WTC11 (cell line): Measurements from ENCODE around the gene KIRREL3. TPM values are rescaled to one million over a fixed set of nuclear protein-coding genes. Genes with fewer than 3 reads are reported as not detected.

Experiments used
- ATAC-seq: fragments of 200-7000 bp; cut with Tn5 transposase; 2 replicates; pipeline ENCODE4 v1.10.0; 2021; ENCODE audit warnings: mild to moderate bottlenecking, moderate library complexity
- CTCF ChIA-PET: fragments of 300-600 bp; sonication (Branson Sonifier 250); formaldehyde crosslinking; loops from one replicate; lab custom pipeline; 2021; ENCODE audit warnings: antibody characterized with exemption; lab: Charles Lee
- POLR2A ChIA-PET: fragments of 350-600 bp; sonication (Branson Sonifier 250); formaldehyde crosslinking; loops from one replicate; lab custom pipeline; 2021; ENCODE audit warnings: antibody characterized with exemption; lab: Charles Lee
- DNase-seq: peaks from one replicate; pipeline ENCODE4 v3.0.0; 2021; ENCODE audit warnings: low spot score
- H3K27ac Mint-ChIP-seq: 2 replicates; pipeline ENCODE4 v1.8.0; 2021; ENCODE audit warnings: mixed read lengths
- H3K27me3 Mint-ChIP-seq: 2 replicates; pipeline ENCODE4 v1.8.0; 2021; ENCODE audit warnings: low read depth, mild to moderate bottlenecking, moderate library complexity, mixed read lengths
- H3K36me3 Mint-ChIP-seq: 2 replicates; pipeline ENCODE4 v1.8.0; 2021; ENCODE audit warnings: mixed read lengths
- H3K4me1 Mint-ChIP-seq: 2 replicates; pipeline ENCODE4 v1.8.0; 2022; ENCODE audit warnings: mixed read lengths
- H3K4me3 Mint-ChIP-seq: 2 replicates; pipeline ENCODE4 v1.8.0; 2021; ENCODE audit warnings: mild to moderate bottlenecking, moderate library complexity, mixed read lengths
- H3K9me3 Mint-ChIP-seq: 2 replicates; pipeline ENCODE4 v1.8.0; 2021; ENCODE audit warnings: mixed read lengths
- JAZF1 ChIP-seq: fragments of 250-450 bp; sonication (Bioruptor Pico); IDR thresholded peaks from 2 replicates; pipeline ENCODE4 v1.9.0; 2021; ENCODE audit warnings: moderate library complexity, mild to moderate bottlenecking, inconsistent platforms
- NR2C2 ChIP-seq: sonication (generic); formaldehyde crosslinking; IDR thresholded peaks from 2 replicates; pipeline ENCODE4 v1.8.0; 2022; ENCODE audit warnings: mild to moderate bottlenecking, missing genetic modification reagents
- TCF7 ChIP-seq: sonication (generic); formaldehyde crosslinking; IDR thresholded peaks from 2 replicates; pipeline ENCODE4 v1.8.0; 2022; ENCODE audit warnings: mild to moderate bottlenecking, low read depth, missing genetic modification reagents, moderate library complexity
- ZBTB21 ChIP-seq: sonication (generic); formaldehyde crosslinking; IDR thresholded peaks from 2 replicates; pipeline ENCODE4 v1.8.1; 2023; ENCODE audit warnings: mild to moderate bottlenecking, missing genetic modification reagents, borderline replicate concordance
- ZNF138 ChIP-seq: sonication (generic); formaldehyde crosslinking; conservative IDR thresholded peaks from 2 replicates; pipeline ENCODE4 v1.8.1; 2022; ENCODE audit warnings: mild to moderate bottlenecking, moderate library complexity, missing genetic modification reagents
- ZNF423 ChIP-seq: fragments of 250-450 bp; sonication (Bioruptor Pico); IDR thresholded peaks from 2 replicates; pipeline ENCODE4 v2.1.2; 2022; ENCODE audit warnings: mild to moderate bottlenecking, moderate library complexity
- ZNF671 ChIP-seq: fragments of 250-450 bp; sonication (Bioruptor Pico); IDR thresholded peaks from 2 replicates; pipeline ENCODE4 v1.8.0; 2021; ENCODE audit warnings: mild to moderate bottlenecking
- total RNA-seq: library from RNA; stranded (reverse); gene quantifications from 3 replicates; pipeline ENCODE4 v1.2.3, GENCODE V29; 2021
- TF ChIP-seq, protein P1 (sequence below): sonication (generic); formaldehyde crosslinking; IDR thresholded peaks from 2 replicates; pipeline ENCODE4 v1.8.0; 2023; ENCODE audit warnings: missing genetic modification reagents, mild to moderate bottlenecking, borderline replicate concordance
- TF ChIP-seq, protein P2 (sequence below): sonication (generic); formaldehyde crosslinking; IDR thresholded peaks from 2 replicates; pipeline ENCODE4 v1.8.1; 2023; ENCODE audit warnings: mild to moderate bottlenecking, missing genetic modification reagents, moderate library complexity
- TF ChIP-seq, protein P3 (sequence below): sonication (generic); formaldehyde crosslinking; IDR thresholded peaks from 2 replicates; pipeline ENCODE4 v1.8.1; 2022; ENCODE audit warnings: mild to moderate bottlenecking, missing genetic modification reagents, moderate library complexity, borderline replicate concordance
- TF ChIP-seq, protein P4 (sequence below): sonication (generic); formaldehyde crosslinking; IDR thresholded peaks from 2 replicates; pipeline ENCODE4 v1.8.0; 2023; ENCODE audit warnings: mild to moderate bottlenecking, missing genetic modification reagents
- TF ChIP-seq, protein P5 (sequence below): fragments of 250-450 bp; sonication (Bioruptor Pico); IDR thresholded peaks from 2 replicates; pipeline ENCODE4 v1.9.0; 2021; ENCODE audit warnings: moderate library complexity, mild to moderate bottlenecking, inconsistent platforms, borderline replicate concordance
- TF ChIP-seq, protein P6 (sequence below): sonication (generic); formaldehyde crosslinking; conservative IDR thresholded peaks from 2 replicates; pipeline ENCODE4 v1.8.1; 2023; ENCODE audit warnings: mild to moderate bottlenecking, low read depth, missing genetic modification reagents, moderate library complexity

Gene KIRREL3
- total RNA-seq, 1 experiment from 2014 or later = 0.59 TPM

DNA sequence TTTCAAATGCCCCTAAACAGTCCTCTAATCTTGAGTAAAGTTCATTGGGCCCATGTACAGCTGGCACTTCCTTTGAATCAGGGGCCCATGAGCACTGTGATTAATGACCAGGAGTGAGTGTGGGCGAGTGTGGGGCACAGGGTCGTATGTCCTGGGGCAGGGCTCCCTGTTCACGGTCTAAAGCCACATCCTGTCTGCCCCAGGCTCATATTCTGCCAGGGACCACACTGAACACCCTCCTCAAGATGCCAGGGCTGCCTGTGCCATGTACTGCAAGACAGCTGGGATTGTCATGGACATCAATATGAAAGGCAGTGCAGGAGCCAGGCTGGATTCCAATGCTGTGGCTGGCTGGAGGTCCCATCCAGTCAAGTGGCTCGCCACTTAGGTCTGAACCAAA is 130.5 kb downstream of the KIRREL3 start (continued):
- TF ChIP-seq, protein P1, sequence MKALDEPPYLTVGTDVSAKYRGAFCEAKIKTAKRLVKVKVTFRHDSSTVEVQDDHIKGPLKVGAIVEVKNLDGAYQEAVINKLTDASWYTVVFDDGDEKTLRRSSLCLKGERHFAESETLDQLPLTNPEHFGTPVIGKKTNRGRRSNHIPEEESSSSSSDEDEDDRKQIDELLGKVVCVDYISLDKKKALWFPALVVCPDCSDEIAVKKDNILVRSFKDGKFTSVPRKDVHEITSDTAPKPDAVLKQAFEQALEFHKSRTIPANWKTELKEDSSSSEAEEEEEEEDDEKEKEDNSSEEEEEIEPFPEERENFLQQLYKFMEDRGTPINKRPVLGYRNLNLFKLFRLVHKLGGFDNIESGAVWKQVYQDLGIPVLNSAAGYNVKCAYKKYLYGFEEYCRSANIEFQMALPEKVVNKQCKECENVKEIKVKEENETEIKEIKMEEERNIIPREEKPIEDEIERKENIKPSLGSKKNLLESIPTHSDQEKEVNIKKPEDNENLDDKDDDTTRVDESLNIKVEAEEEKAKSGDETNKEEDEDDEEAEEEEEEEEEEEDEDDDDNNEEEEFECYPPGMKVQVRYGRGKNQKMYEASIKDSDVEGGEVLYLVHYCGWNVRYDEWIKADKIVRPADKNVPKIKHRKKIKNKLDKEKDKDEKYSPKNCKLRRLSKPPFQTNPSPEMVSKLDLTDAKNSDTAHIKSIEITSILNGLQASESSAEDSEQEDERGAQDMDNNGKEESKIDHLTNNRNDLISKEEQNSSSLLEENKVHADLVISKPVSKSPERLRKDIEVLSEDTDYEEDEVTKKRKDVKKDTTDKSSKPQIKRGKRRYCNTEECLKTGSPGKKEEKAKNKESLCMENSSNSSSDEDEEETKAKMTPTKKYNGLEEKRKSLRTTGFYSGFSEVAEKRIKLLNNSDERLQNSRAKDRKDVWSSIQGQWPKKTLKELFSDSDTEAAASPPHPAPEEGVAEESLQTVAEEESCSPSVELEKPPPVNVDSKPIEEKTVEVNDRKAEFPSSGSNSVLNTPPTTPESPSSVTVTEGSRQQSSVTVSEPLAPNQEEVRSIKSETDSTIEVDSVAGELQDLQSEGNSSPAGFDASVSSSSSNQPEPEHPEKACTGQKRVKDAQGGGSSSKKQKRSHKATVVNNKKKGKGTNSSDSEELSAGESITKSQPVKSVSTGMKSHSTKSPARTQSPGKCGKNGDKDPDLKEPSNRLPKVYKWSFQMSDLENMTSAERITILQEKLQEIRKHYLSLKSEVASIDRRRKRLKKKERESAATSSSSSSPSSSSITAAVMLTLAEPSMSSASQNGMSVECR = no peak
- TF ChIP-seq, protein P2, sequence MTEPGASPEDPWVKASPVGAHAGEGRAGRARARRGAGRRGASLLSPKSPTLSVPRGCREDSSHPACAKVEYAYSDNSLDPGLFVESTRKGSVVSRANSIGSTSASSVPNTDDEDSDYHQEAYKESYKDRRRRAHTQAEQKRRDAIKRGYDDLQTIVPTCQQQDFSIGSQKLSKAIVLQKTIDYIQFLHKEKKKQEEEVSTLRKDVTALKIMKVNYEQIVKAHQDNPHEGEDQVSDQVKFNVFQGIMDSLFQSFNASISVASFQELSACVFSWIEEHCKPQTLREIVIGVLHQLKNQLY (CRISPR knock-in tag) = no peak
- TF ChIP-seq, protein P3, sequence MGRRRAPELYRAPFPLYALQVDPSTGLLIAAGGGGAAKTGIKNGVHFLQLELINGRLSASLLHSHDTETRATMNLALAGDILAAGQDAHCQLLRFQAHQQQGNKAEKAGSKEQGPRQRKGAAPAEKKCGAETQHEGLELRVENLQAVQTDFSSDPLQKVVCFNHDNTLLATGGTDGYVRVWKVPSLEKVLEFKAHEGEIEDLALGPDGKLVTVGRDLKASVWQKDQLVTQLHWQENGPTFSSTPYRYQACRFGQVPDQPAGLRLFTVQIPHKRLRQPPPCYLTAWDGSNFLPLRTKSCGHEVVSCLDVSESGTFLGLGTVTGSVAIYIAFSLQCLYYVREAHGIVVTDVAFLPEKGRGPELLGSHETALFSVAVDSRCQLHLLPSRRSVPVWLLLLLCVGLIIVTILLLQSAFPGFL (CRISPR knock-in tag) = no peak
- TF ChIP-seq JAZF1 (CRISPR knock-in tag) = no peak
- TF ChIP-seq, protein P4, sequence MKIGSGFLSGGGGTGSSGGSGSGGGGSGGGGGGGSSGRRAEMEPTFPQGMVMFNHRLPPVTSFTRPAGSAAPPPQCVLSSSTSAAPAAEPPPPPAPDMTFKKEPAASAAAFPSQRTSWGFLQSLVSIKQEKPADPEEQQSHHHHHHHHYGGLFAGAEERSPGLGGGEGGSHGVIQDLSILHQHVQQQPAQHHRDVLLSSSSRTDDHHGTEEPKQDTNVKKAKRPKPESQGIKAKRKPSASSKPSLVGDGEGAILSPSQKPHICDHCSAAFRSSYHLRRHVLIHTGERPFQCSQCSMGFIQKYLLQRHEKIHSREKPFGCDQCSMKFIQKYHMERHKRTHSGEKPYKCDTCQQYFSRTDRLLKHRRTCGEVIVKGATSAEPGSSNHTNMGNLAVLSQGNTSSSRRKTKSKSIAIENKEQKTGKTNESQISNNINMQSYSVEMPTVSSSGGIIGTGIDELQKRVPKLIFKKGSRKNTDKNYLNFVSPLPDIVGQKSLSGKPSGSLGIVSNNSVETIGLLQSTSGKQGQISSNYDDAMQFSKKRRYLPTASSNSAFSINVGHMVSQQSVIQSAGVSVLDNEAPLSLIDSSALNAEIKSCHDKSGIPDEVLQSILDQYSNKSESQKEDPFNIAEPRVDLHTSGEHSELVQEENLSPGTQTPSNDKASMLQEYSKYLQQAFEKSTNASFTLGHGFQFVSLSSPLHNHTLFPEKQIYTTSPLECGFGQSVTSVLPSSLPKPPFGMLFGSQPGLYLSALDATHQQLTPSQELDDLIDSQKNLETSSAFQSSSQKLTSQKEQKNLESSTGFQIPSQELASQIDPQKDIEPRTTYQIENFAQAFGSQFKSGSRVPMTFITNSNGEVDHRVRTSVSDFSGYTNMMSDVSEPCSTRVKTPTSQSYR (CRISPR knock-in tag) = no peak
- TF ChIP-seq, protein P5, sequence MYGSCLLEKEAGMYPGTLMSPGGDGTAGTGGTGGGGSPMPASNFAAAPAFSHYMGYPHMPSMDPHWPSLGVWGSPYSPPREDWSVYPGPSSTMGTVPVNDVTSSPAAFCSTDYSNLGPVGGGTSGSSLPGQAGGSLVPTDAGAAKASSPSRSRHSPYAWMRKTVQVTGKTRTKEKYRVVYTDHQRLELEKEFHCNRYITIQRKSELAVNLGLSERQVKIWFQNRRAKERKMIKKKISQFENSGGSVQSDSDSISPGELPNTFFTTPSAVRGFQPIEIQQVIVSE (CRISPR knock-in tag) = no peak
- TF ChIP-seq ZNF423 = no peak
- TF ChIP-seq NR2C2 = no peak
- TF ChIP-seq, all 79 proteins: peak for 0

DNA sequence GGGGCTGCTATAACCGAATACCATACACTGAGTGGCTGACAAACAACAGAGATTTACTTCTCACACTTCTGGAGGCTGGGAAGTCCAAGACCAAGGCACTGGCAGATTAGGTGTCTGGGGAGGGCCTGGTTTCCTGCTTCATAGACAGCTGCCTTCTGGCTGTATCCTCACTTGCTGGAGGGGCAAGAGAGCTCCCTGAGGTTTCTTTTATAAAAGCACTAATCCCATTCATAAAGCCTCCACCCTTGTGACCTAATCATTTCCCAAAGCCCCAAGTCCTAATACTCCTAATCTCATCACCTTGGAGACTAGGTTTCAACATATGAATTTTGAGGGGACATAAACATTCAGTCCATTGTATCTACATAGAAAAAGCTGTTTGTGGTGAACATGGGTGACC is 131.8 kb downstream of the KIRREL3 start:
- TF ChIP-seq ZNF671 (CRISPR knock-in tag) = no peak
- TF ChIP-seq ZBTB21 (CRISPR knock-in tag) = no peak
- TF ChIP-seq TCF7 = no peak
- TF ChIP-seq, protein P6, sequence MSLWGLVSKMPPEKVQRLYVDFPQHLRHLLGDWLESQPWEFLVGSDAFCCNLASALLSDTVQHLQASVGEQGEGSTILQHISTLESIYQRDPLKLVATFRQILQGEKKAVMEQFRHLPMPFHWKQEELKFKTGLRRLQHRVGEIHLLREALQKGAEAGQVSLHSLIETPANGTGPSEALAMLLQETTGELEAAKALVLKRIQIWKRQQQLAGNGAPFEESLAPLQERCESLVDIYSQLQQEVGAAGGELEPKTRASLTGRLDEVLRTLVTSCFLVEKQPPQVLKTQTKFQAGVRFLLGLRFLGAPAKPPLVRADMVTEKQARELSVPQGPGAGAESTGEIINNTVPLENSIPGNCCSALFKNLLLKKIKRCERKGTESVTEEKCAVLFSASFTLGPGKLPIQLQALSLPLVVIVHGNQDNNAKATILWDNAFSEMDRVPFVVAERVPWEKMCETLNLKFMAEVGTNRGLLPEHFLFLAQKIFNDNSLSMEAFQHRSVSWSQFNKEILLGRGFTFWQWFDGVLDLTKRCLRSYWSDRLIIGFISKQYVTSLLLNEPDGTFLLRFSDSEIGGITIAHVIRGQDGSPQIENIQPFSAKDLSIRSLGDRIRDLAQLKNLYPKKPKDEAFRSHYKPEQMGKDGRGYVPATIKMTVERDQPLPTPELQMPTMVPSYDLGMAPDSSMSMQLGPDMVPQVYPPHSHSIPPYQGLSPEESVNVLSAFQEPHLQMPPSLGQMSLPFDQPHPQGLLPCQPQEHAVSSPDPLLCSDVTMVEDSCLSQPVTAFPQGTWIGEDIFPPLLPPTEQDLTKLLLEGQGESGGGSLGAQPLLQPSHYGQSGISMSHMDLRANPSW (CRISPR knock-in tag) = no peak
- TF ChIP-seq, protein P4 (CRISPR knock-in tag) = no peak
- TF ChIP-seq ZNF138 (CRISPR knock-in tag) = no peak
- Mint-ChIP-seq H3K27ac (no peak overlapping the region), H3K4me1 (no peaks in the 10 kb centered on the region), H3K27me3 (no peaks in the 10 kb centered on the region; the same call in 1 of the 2 replicates), H3K4me3 (no peak overlapping the region), H3K9me3 (peaks cover 21% of the 10 kb centered on the region), H3K36me3 (peaks cover 17% of the 10 kb centered on the region)
- ATAC-seq (no peak), DNase-seq (no peak)
- POLR2A ChIA-PET = no interaction called here
- CTCF ChIA-PET = interaction anchor here (0.9 to 1.3 kb wide), 2 partner anchors 121 to 122 kb away, joined by 3 to 5 read pairs; no protein-coding TSS in a partner anchor
